Measurements from ENCODE around the gene SLC8A2.

The SLC8A2 gene

GRCh38 chr19:47483800-47484690 lies 12.4 kb upstream of the SLC8A2 start, which contains the start of gene KPTN:
TSS of gene KPTN (minus strand) at chr19:47484219. CDS start at chr19:47484160, 59 bp downstream.
- peak within 1 kb of the TSS; percentile 80 for H3K4me3 ChIP-seq (ENCODE audit: low read depth, low read length)
- peak within 1 kb of the TSS; percentile 95 for H3K27ac ChIP-seq
- TF ChIP-seq CTCF (IDR thresholded peaks at IDR 0.05; ENCODE audit: low read depth, low read length), result peak; percentile 86

GRCh38 chr19:47483200-47483599 lies 11.5 kb upstream of the SLC8A2 start:
- H3K36me3 ChIP-seq, result peaks cover 31% of the 10 kb centered on the region
- H3K9me3 ChIP-seq (ENCODE audit: severe bottlenecking), result no peaks in the 10 kb centered on the region
- H3K4me3 ChIP-seq (ENCODE audit: low read depth, low read length), result no peak overlapping the region
- no peak overlapping the region for H3K27ac ChIP-seq
- no peaks in the 10 kb centered on the region for H3K27me3 ChIP-seq (ENCODE audit: insufficient read depth, low read depth, severe bottlenecking)
- DNase-seq, result no peak
- no peak for TF ChIP-seq CTCF (IDR thresholded peaks at IDR 0.05; ENCODE audit: low read depth, low read length)

More at GRCh38 chr19:47483800-47484690, 12.4 kb upstream of the SLC8A2 start, which contains the start of gene KPTN:
- DNase-seq, result peak; percentile 90
- Histone ChIP-seq H3K36me3 (peaks cover 35% of the 10 kb centered on the region), H3K27me3 (ENCODE audit: insufficient read depth, low read depth, severe bottlenecking) (no peaks in the 10 kb centered on the region), H3K9me3 (ENCODE audit: severe bottlenecking) (no peaks in the 10 kb centered on the region)

- H3K36me3 ChIP-seq, result peaks cover 20% of the 10 kb centered on the region
- DNase-seq, result no peak
- no peak for TF ChIP-seq CTCF (IDR thresholded peaks at IDR 0.05; ENCODE audit: low read depth, low read length)
Observed at GRCh38 chr19:47481460-47482052, 9.9 kb upstream of the SLC8A2 start.

GRCh38 chr19:47480658-47481057 lies 9.0 kb upstream of the SLC8A2 start:
- no peak overlapping the region for H3K27ac ChIP-seq
- no peak for TF ChIP-seq CTCF (IDR thresholded peaks at IDR 0.05; ENCODE audit: low read depth, low read length)
- H3K36me3 ChIP-seq, result peaks cover 15% of the 10 kb centered on the region
- no peaks in the 10 kb centered on the region for H3K9me3 ChIP-seq (ENCODE audit: severe bottlenecking)
- H3K4me3 ChIP-seq (ENCODE audit: low read depth, low read length), result no peak overlapping the region
- DNase-seq, result no peak
- H3K27me3 ChIP-seq (ENCODE audit: insufficient read depth, low read depth, severe bottlenecking), result no peaks in the 10 kb centered on the region

More at GRCh38 chr19:47481460-47482052, 9.9 kb upstream of the SLC8A2 start:
- no peaks in the 10 kb centered on the region for H3K27me3 ChIP-seq (ENCODE audit: insufficient read depth, low read depth, severe bottlenecking)
- no peaks in the 10 kb centered on the region for H3K9me3 ChIP-seq (ENCODE audit: severe bottlenecking)
- no peak overlapping the region for H3K4me3 ChIP-seq (ENCODE audit: low read depth, low read length)
- H3K27ac ChIP-seq, result no peak overlapping the region

GRCh38 chr19:47479701-47480503 lies 8.2 kb upstream of the SLC8A2 start:
- no peak for DNase-seq
- no peak for TF ChIP-seq CTCF (IDR thresholded peaks at IDR 0.05; ENCODE audit: low read depth, low read length)

More at GRCh38 chr19:47479701-47480503, 8.2 kb upstream of the SLC8A2 start:
- Histone ChIP-seq H3K27me3 (ENCODE audit: insufficient read depth, low read depth, severe bottlenecking) (no peaks in the 10 kb centered on the region), H3K27ac (no peak overlapping the region), H3K36me3 (peaks cover 10% of the 10 kb centered on the region), H3K4me3 (ENCODE audit: low read depth, low read length) (no peak overlapping the region), H3K9me3 (ENCODE audit: severe bottlenecking) (no peaks in the 10 kb centered on the region)

All from WERI-Rb-1 (cell line).